Posterior vena cava (tissue), 2 donors: Measurements from ENCODE around the gene CRYBB1. TPM values are rescaled to one million over a fixed set of nuclear protein-coding genes. Genes with fewer than 3 reads are reported as not detected.

Source experiments
- microRNA-seq, 2 donors: library from miRNA; unstranded; fragments of <30 nt; microRNA quantifications; one replicate each; pipeline ENCODE4 v1.2.0, GENCODE V29; 2020 to 2021; ENCODE audit warnings: borderline microRNAs expressed in 2 of 2
- total RNA-seq, 2 donors: library from RNA; stranded (reverse); fragmentation: NEBNext Ultra II Directional; extraction: Animal tissue kit (Norgen Biotek cat#: 25700); gene quantifications; one replicate each; pipeline ENCODE4 v1.2.1, GENCODE V29; 2021
- donor health status: DM: yes; HTN: yes; CAD: no.
- donor health status: DM: yes; HTN: yes; CAD: no.

Gene CRYBB1
- total RNA-seq, 2 donors from 2014 or later, result 1.7 to 2.5 TPM

Small RNAs within 50 kb of the gene (microRNA-seq; reads per million reads assigned to microRNA genes)
- 1.6 to 2.3 reads per million in 2 donors for gene MIR548J

Other genes starting within 250 kb of the CRYBB1 start
- under 1 TPM; 0.56 to 0.67 TPM for gene ASPHD2, start 188.8 kb downstream of the CRYBB1 start, total RNA-seq
- 10 to 100 TPM; 19.3 to 22.1 TPM for gene HPS4, start 134.2 kb downstream of the CRYBB1 start, total RNA-seq
- gene SRRD, start 134.2 kb downstream of the CRYBB1 start, total RNA-seq, result 10 to 100 TPM; 12.5 to 17.8 TPM
- gene TFIP11, start 105.6 kb downstream of the CRYBB1 start, total RNA-seq, result 10 to 100 TPM; 21.3 to 24.2 TPM
- gene TPST2, start 27.9 kb downstream of the CRYBB1 start, total RNA-seq, result 10 to 100 TPM; 24.5 to 33.8 TPM
- not detected for gene CRYBA4, start 3.9 kb upstream of the CRYBB1 start, total RNA-seq
- gene MIAT, start 39.6 kb upstream of the CRYBB1 start, total RNA-seq, result 1 to 10 TPM; 1.4 to 1.6 TPM